GM11168 (cell line): Measurements from ENCODE around the gene KRTAP5-4.
"Not testable (repeated sequence)": the region's sequence is repeated elsewhere in the genome, so short reads cannot be mapped to it uniquely, and the experiment has no call there.

Source experiments
- in situ Hi-C: fragments of 300-500 bp; cut with MboI; formaldehyde crosslinking; loops from one replicate; pipeline ENCODE4 v1.12.0; 2022; ENCODE audit warnings: low sequenced_read_pairs; ENCODE audit not compliant: unreplicated experiment

Gene KRTAP5-4

DNA sequence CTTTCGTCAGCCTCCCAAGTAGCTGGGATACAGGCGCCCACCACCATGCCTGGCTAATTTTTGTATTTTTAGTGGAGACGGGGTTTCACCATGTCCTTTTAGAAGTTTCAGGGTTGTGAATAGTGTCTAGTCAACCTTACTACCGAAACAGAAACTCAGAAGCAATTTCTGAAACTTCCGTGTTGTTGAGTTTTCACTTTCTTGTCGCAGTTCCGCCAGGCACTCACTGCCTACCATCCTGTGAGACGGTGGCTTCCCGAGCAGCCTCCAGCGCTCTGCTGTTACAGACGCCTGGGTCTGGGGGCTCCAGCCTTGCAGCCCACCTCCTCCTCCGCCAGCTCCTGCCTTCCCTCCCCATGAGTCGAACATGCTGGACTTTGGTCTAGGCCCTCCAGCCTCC is 16.0 kb downstream of the KRTAP5-4 start:
- in situ Hi-C loops: not testable (repeated sequence)

GRCh38 chr11:1604711-1605110 is 17.2 kb downstream of the KRTAP5-4 start:
- in situ Hi-C loops: no loop called here

DNA sequence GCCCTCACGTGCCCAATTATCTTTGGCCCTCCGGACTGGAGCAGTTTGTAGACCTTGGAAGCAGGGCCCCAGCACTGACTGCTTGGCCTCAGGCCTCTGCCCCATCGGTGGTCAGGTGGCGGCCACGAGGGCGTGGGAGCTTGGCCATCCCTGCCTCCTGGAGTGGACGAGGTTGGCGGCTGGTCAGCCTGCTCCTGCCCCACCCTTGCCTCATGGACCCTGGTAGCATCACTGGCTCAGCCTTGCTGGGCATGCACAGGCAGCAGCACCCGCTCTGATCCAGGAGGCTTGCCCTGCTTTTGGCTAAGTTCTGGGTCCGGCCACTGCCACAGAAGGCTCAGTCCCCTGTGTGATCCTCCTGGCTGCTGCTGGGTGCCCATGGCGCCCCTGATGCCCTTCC is 17.8 kb downstream of the KRTAP5-4 start:
- in situ Hi-C loops: no loop called here

GRCh38 chr11:1603629-1604028 is 18.3 kb downstream of the KRTAP5-4 start:
- in situ Hi-C loops: no loop called here

GRCh38 chr11:1601663-1602062 is 20.3 kb downstream of the KRTAP5-4 start:
- in situ Hi-C loops: not testable (repeated sequence)

DNA sequence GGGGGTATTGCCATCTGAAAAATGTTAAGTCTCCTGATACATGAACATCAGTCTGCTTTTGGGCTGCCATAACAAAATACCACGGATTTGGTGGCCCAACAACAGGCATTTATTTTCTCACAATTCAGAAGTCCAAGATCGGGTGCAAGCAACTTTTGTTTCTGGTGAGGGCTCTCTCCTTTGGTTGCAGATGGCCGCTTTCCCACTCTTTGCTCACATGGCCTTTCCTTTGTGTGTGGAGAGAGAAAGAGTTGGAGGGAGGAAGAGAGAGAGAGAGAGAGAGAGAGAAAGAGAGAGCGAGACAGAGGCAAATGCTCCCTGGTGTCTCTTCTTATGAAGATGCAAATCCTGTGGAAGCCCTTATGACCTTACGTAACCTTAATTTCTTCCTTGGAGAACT is 21.3 kb downstream of the KRTAP5-4 start:
- in situ Hi-C loops: no loop called here

DNA sequence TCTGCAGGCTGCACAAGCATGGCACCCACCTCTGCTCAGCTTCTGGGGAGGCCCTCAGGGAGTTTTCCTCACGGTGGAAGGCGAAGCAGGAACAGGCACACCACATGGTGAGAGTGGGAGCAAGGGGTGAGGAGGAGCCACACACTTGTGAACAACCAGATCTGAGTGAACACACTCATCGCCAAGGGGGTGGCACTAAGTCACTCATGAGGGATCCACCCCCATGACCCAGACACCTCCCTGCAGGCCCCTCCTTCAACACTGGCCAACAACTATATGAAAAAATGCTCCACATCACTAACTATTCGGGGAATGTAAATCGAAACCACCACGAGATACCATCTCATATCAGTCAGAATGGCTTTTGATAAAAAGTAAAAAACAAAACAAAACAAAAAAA is 23.1 kb downstream of the KRTAP5-4 start:
- in situ Hi-C loops: no loop called here

- in situ Hi-C loops: not testable (repeated sequence)
Observed at GRCh38 chr11:1598406-1598805, 23.5 kb downstream of the KRTAP5-4 start.

GRCh38 chr11:1597994-1598380 is 24.0 kb downstream of the KRTAP5-4 start, which contains the start of gene KRTAP5-2:
TSS of gene KRTAP5-2 (minus strand) at chr11:1598294. CDS start at chr11:1598250, 44 bp downstream.
- in situ Hi-C loops: no loop called here

- in situ Hi-C loops: no loop called here
Observed at GRCh38 chr11:1597331-1597993, 24.5 kb downstream of the KRTAP5-4 start.

DNA sequence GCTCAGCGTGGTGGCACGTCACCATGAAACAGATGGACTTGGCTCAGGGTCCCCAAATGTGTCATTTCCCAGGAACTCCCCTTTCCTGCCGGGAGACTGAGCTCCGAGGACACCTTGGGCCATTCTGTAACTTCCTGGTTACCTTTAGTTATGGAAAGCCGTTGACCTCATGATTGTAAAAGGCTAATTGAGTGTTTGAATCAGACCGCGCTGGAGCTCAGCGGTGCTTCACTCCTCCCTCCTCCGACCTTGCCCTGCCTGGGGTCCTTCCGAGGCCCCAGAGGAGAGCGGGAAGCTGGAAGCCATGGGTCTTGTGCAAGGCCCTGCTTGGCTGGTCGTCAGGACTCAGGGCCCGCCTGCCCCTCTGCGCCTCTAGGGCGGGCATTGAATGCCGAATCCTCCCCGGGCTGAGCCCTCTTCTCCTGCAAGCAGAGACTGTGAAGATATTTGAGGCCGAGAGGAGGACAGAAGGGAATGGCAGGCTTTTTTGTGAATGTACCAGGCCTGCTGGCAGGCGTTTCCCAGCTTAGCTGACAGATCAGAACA is 25.3 kb downstream of the KRTAP5-4 start:
- in situ Hi-C loops: not testable (repeated sequence)

GRCh38 chr11:1595994-1596575 is 25.9 kb downstream of the KRTAP5-4 start:
- in situ Hi-C loops: not testable (repeated sequence)

DNA sequence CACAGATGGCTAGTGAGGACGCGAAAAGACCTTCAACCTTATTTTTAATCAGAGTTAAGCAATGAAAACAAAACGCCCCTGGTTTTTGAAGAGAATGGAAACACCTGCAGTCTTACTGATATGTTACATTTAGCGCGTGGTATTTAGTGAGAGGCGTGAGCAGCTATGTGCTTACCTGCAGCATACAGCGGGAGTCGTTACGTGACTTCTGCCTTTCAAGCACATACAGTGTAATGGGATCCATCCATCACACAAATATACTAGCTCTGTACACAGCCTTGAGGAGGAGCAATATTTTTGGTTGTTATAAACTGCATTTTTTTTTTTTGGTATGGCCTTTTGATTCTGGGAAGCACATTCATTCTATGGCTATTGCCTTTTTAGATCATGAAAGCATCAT is 29.3 kb downstream of the KRTAP5-4 start:
- in situ Hi-C loops: no loop called here

DNA sequence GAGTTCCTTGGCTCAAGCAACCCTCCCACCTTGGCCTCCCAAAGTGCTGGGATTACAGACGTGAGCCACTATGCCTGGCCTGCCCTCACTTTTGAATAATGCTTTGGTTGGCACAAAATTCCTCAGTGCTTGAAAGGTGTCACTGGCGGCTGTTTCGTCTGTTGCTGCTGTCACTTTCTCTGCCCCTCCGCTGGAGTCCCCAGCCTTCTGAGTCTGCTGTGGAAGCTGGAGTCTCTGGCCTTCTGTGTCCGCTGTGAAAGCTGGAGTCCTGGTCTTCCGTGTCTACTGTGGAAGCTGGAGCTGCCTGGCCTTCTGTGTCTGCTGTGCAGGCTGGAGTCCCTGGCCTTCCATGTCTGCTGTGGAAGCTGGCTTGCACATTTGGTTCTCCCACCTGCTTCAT is 31.9 kb downstream of the KRTAP5-4 start:
- in situ Hi-C loops: no loop called here

DNA sequence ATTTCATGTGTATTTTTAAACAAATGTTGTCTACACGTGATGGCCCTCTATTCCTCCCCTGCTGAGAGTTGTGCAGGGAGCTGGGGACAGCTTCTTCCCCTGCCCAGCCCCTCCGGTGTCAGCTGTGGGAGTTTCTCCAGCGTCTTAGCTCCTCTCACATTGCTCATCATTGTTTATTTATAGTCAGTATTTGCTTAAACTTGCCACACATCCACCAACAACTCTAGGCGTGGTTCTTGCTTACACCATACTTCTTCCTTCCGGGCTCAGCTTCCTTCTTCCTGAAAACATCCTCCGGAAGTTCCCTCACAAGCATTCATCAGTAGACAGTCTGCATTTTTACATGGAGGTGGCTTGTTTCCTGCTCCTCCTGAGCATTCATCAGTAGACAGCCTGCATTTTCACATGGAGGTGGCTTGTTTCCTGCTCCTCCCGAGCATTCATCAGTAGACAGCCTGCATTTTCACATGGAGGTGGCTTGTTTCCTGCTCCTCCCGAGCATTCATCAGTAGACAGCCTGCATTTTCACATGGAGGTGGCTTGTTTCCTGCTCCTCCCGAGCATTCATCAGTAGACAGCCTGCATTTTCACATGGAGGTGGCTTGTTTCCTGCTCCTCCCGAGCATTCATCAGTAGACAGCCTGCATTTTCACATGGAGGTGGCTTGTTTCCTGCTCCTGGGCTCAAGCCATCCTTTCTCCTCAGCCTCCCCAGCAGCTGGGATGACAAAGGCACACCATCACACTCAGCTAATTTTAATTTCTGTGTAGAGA is 32.6 kb downstream of the KRTAP5-4 start:
- in situ Hi-C loops: not testable (repeated sequence)

DNA sequence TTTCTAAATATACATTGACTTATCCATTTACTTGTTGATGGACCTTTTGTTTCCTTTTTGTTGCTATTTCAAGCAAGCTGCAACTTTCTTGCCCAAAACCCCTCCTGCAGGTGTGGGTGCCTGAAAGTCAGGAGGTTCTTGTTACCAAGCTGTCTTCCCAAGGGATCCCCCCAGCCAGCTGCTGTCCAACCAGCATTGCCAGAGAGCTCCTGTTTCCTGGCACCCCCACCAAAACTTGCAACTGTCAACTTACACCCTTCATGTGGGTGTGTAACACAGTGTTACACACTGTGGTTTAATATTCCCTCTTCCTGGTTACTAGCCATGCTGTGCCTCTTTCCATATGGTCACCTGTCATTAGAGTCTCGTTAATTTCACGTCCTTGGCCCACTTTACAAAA is 35.2 kb downstream of the KRTAP5-4 start:
- in situ Hi-C loops: no loop called here

- in situ Hi-C loops: not testable (repeated sequence)
Observed at GRCh38 chr11:1584661-1585370, 37.1 kb downstream of the KRTAP5-4 start, which contains the start of gene KRTAP5-1. TSS of gene KRTAP5-1 (minus strand) at chr11:1585283. CDS start at chr11:1585249, 34 bp downstream.

- in situ Hi-C loops: not testable (repeated sequence)
Observed at GRCh38 chr11:1582909-1583308, 39.0 kb downstream of the KRTAP5-4 start.

DNA sequence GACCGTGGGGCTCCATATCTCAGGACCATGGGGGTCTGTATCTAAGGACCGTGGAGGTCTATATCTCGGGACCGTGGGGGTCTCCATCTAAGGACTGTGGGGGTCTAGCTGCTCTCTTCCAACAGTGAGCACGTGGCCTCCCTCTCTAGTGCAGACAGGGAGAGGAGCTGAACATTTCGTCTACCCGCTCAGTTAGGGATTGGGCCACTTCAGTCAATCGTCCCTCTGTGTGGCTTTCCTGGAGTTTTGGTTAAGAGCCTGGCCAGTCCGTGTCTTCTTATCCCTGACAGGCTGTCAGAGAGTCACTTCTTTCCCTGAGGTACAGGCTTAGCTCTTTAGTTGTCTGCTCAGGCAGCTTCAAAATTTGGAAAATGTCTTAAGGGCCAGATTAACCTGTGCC is 40.0 kb downstream of the KRTAP5-4 start:
- in situ Hi-C loops: no loop called here

DNA sequence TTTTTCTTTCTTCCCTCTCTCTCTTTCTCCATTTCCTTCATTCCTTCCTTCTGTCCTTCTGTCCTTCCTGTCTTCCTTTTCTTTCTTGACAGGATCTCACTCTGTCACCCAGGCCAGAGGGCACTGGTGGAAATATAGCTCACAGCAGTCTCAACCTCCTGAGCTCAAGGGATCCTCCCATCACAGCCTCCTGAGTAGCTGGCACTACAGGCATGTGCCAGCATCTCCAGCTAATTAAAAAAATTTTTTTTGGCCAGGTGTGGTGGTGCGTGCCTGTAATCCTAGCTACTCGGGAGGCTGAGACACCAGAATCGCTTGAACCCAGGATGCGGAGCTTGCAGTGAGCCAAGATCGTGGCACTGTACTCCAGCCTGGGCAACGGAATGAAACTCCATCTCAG is 45.1 kb downstream of the KRTAP5-4 start:
- in situ Hi-C loops: no loop called here
